ENCODE data around the gene GLOD4. TPM values are rescaled to one million over a fixed set of nuclear protein-coding genes. Genes with fewer than 3 reads are reported as not detected.
A peak's percentile ranks its signal among the peaks of the same experiment; 100 is the strongest.
"Not testable (repeated sequence)": the region's sequence is repeated elsewhere in the genome, so short reads cannot be mapped to it uniquely, and the experiment has no call there.

The GLOD4 gene
- total RNA-seq, 1 donor from 2014 or later, result 24.3 TPM

GRCh38 chr17:802901-803881, 21.1 kb upstream of the GLOD4 start:
- no peak for DNase-seq (ENCODE audit: low spot score)

DNA sequence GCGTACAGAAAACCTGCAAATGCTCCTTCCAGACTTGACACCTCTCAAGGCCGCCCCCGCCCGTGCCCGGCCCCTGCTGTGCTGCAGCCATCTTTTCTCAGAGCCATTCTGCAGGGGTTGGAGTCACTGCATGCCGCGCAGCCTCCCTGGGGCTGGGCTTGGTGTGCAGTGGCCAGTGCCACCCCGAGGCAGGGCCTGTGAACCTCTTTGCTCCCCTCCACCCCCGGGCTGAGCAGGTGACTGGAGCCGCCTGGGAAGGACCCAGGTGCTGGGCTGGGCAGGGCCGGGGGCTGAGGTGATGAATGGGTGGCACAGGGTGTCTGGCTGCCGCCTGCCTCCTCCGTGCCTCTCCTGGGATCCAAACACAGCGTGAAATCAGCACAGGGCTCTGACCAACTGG, 20.4 kb upstream of the GLOD4 start:
- no peak for DNase-seq (ENCODE audit: low spot score)

- peak; percentile 46 for DNase-seq (ENCODE audit: low spot score)
These were observed 19.6 kb upstream of the GLOD4 start for GRCh38 chr17:801660-802059.

- DNase-seq (ENCODE audit: low spot score), result no peak
These were observed 18.6 kb upstream of the GLOD4 start for GRCh38 chr17:800446-801242.

DNA sequence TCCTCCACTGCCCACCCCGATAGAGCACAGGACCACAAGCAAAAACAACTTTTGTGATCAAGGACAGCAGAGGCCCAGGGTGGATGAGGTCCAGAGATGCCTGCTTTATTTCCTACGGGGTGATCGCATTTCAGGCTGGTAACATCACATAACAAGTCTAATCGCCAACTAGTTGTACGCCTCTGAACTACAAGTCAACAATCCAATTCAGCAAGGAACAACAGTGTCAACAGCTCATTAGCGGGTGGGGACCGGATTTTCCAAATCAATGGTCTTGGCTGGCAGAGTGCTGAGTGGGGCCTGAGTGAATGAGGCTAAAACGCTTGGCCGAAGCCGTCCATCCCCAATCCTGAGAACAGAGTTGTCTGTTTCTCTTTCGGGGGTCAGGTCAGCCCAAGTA, 17.2 kb upstream of the GLOD4 start:
- DNase-seq (ENCODE audit: low spot score), result no peak

GRCh38 chr17:798246-798645, 16.2 kb upstream of the GLOD4 start:
- no peak for DNase-seq (ENCODE audit: low spot score)

- no peak for DNase-seq (ENCODE audit: low spot score)
These were observed 15.3 kb upstream of the GLOD4 start for GRCh38 chr17:797236-797840.

GRCh38 chr17:796609-797008, 14.5 kb upstream of the GLOD4 start:
- no peak for DNase-seq (ENCODE audit: low spot score)

GRCh38 chr17:795721-796120, 13.6 kb upstream of the GLOD4 start:
- no peak for DNase-seq (ENCODE audit: low spot score)

GRCh38 chr17:795276-795675, 13.2 kb upstream of the GLOD4 start:
- no peak for DNase-seq (ENCODE audit: low spot score)

GRCh38 chr17:794876-795275, 12.8 kb upstream of the GLOD4 start:
- peak; percentile 84 for DNase-seq (ENCODE audit: low spot score)

- no peak for DNase-seq (ENCODE audit: low spot score)
These were observed 10.2 kb upstream of the GLOD4 start for GRCh38 chr17:792277-792676.

DNA sequence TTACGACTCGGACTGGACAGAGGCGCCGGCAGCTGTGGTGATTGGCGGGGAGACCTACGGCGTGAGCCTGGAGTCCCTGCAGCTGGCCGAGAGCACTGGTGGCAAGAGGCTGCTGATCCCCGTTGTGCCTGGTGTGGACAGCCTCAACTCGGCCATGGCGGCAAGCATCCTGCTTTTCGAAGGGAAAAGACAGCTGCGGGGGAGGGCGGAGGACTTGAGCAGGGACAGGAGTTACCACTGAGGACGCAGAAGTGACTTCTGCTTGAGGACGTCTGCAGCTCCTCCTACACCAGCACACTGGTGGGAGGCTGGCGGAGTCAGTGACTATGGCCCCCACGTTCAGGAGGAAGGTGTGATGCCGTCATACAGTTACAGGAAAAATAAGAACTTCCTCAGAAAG, 9.7 kb upstream of the GLOD4 start:
- no peak for DNase-seq (ENCODE audit: low spot score)

DNA sequence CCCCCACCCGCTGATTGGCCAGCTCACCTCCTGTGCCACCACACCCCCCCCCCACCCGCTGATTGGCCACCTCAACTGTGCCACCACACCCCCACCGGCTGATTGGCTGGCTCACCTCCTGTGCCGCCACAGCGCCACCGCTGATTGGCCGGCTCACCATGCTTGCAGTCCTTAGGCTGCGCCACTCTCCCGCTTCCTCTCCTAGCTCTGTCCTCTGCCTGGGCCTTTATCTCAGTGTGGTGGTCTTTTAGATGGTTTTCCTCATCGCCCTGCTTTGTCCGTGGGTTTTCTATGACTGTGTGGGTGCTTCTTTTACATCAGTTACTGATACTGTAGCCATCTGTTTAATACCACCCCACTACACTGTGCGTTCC, 8.8 kb upstream of the GLOD4 start:
- peak; percentile 42 for DNase-seq (ENCODE audit: low spot score)

- DNase-seq (ENCODE audit: low spot score), result peak; percentile 81
These were observed 8.1 kb upstream of the GLOD4 start for GRCh38 chr17:789931-790873.

- no peak for DNase-seq (ENCODE audit: low spot score)
These were observed 7.2 kb upstream of the GLOD4 start for GRCh38 chr17:789160-789840.

- no peak for DNase-seq (ENCODE audit: low spot score)
These were observed 6.5 kb upstream of the GLOD4 start for GRCh38 chr17:788551-788950.

GRCh38 chr17:787641-788221, 5.7 kb upstream of the GLOD4 start:
- DNase-seq (ENCODE audit: low spot score), result no peak

DNA sequence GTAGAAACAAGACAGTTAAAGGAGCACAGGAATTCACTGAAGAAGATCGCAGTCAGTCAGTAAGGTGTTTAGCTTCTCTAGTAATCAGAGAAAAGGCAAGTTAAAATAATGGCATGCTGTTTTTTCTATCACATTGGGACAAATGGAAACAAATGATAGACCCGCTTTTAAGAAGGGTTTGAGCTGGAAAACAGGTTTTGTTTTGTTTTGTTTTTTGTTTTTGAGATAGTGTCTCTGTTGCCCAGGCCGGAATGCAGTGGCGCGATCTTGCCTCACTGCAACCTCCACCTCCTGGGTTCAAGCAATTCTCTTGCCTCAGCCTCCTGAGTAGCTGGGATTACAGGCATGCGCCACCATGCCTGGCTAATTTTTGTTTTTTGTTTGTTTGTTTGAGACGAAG, 3.8 kb upstream of the GLOD4 start:
- DNase-seq (ENCODE audit: low spot score), result not testable (repeated sequence)

- no peak for DNase-seq (ENCODE audit: low spot score)
These were observed 2.1 kb upstream of the GLOD4 start for GRCh38 chr17:784143-784542.

All from umbilical cord (tissue), 2 donors.